ENCODE data around the gene UBASH3A.

DNA sequence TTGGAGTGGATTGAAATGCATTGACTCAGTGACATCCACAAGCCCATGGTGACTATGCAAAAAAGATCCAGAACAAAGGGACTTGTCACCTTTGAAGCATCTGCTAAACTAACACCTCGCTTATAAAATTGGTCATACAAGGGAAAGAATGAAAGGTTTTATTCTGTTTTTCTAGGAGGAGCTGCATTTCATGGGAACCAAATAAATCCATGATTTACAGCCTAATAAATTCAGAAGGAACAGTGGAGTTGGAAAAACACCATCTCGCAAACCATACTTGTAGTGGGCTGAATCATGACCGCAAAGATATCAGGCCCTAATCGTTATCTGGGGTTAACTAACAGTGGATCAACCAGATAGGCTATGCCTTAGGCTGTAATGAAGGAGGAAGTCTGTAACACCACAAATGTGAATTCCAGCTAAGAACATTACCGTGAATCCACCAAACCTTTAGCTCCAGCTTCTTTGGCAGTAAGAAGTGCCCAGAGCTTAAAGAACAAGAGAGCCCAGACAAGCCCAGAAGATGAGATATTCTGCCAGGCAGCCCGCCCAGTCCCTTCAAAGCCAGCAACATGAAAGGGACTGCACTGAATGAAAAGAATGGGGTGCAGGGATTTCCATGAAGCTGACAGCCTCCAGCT is 64.9 kb downstream of the UBASH3A start:
- TF ChIP-seq, protein P1, sequence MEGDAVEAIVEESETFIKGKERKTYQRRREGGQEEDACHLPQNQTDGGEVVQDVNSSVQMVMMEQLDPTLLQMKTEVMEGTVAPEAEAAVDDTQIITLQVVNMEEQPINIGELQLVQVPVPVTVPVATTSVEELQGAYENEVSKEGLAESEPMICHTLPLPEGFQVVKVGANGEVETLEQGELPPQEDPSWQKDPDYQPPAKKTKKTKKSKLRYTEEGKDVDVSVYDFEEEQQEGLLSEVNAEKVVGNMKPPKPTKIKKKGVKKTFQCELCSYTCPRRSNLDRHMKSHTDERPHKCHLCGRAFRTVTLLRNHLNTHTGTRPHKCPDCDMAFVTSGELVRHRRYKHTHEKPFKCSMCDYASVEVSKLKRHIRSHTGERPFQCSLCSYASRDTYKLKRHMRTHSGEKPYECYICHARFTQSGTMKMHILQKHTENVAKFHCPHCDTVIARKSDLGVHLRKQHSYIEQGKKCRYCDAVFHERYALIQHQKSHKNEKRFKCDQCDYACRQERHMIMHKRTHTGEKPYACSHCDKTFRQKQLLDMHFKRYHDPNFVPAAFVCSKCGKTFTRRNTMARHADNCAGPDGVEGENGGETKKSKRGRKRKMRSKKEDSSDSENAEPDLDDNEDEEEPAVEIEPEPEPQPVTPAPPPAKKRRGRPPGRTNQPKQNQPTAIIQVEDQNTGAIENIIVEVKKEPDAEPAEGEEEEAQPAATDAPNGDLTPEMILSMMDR (IDR thresholded peaks at IDR 0.05): no peak
- no peak for TF ChIP-seq POLR2A (IDR thresholded peaks at IDR 0.05)
